K562 (cell line): Measurements from ENCODE around the gene EFCAB13. TPM values are rescaled to one million over a fixed set of nuclear protein-coding genes. Genes with fewer than 3 reads are reported as not detected.

Experiments
- BHLHE40 ChIP-seq: IDR thresholded peaks from 2 replicates; pipeline ENCODE4 v1.6.1; 2011; ENCODE audit warnings: low read length, improper control_type of control experiment
- CEBPB ChIP-seq: fragments of 450-650 bp; IDR thresholded peaks from 2 replicates; pipeline ENCODE4 v1.6.1; 2016; ENCODE audit warnings: missing genetic modification characterization, missing compliant biosample characterization
- DIDO1 ChIP-seq: fragments of 450-650 bp; IDR thresholded peaks from 2 replicates; pipeline ENCODE4 v1.6.1; 2016; ENCODE audit warnings: low read depth, missing biosample characterization, missing genetic modification characterization
- ETS2 ChIP-seq: IDR thresholded peaks from 2 replicates; pipeline ENCODE4 v1.6.1; 2016; ENCODE audit warnings: borderline replicate concordance, missing genetic modification characterization, mild to moderate bottlenecking, moderate library complexity, missing compliant biosample characterization; ENCODE audit not compliant: poor library complexity, severe bottlenecking
- GABPA ChIP-seq: fragments of 200-800 bp; sonication (Bioruptor generic); conservative IDR thresholded peaks from 2 replicates; pipeline ENCODE4 v1.6.1; 2016; ENCODE audit warnings: low read depth, missing genetic modification characterization, missing compliant biosample characterization
- GTF2A2 ChIP-seq: IDR thresholded peaks from 2 replicates; pipeline ENCODE4 v1.6.1; 2016; ENCODE audit warnings: mild to moderate bottlenecking, missing genetic modification characterization, missing compliant biosample characterization
- HNRNPL ChIP-seq: fragments of 200-400 bp; formaldehyde crosslinking; IDR thresholded peaks from 2 replicates; pipeline ENCODE4 v1.6.1; 2017; ENCODE audit warnings: low read depth, mild to moderate bottlenecking, low read length
- IFI16 ChIP-seq: fragments of 250-450 bp; sonication (Bioruptor Pico); IDR thresholded peaks from 2 replicates; pipeline ENCODE4 v2.1.2; 2022; ENCODE audit warnings: mild to moderate bottlenecking, inconsistent platforms
- MAFF ChIP-seq: IDR thresholded peaks from 2 replicates; pipeline ENCODE4 v1.6.1; 2012; ENCODE audit warnings: low read length, improper control_type of control experiment
- PPARD ChIP-seq: fragments of 250-450 bp; sonication (Bioruptor Pico); IDR thresholded peaks from 2 replicates; pipeline ENCODE4 v1.8.0; 2022; ENCODE audit warnings: inconsistent platforms, mild to moderate bottlenecking, moderate library complexity
- RBFOX2 ChIP-seq: fragments of 200-400 bp; formaldehyde crosslinking; IDR thresholded peaks from 2 replicates; pipeline ENCODE4 v1.6.1; 2017; ENCODE audit warnings: low read depth, mild to moderate bottlenecking, low read length, moderate library complexity
- SAFB ChIP-seq: fragments of 200-400 bp; formaldehyde crosslinking; IDR thresholded peaks from 2 replicates; pipeline ENCODE4 v1.6.1; 2017; ENCODE audit warnings: low read depth, low read length, borderline replicate concordance
- SIN3A ChIP-seq, 2 experiments: fragments of 150-350 bp in 1 of 2; IDR thresholded peaks; 2 replicates each; pipeline ENCODE4 v1.6.1; 2011 to 2016; ENCODE audit warnings: borderline replicate concordance in 2 of 2, low read depth in 2 of 2, low read length in 2 of 2, mild to moderate bottlenecking in 2 of 2, moderate library complexity in 2 of 2; ENCODE audit not compliant: control insufficient read depth in 1 of 2
- SIN3B ChIP-seq: fragments of 450-650 bp; IDR thresholded peaks from 2 replicates; pipeline ENCODE4 v1.6.1; 2017; ENCODE audit warnings: low read depth, mild to moderate bottlenecking, moderate library complexity
- TARDBP ChIP-seq: fragments of 450-650 bp; IDR thresholded peaks from 2 replicates; pipeline ENCODE4 v1.6.1; 2016
- TRIM24 ChIP-seq, 2 experiments: fragments of 450-650 bp; IDR thresholded peaks; 2 replicates each; pipeline ENCODE4 v1.6.1; 2016
- polyA plus RNA-seq, 8 experiments: library from polyadenylated mRNA; depleted of rRNA in 4 of 8; stranded (reverse) in 5 of 8; unstranded in 3 of 8; fragments of >200 nt; fragmentation: Nextera tagmentation in 2 of 8; fragmentation: Illumina TruSeq in 1 of 8; extraction: Ambion mirVana in 2 of 8; extraction: Trizol in 1 of 8; gene quantifications; 2 replicates each; pipeline versions ENCODE4 v1.2.1 to v1.2.3, GENCODE V29; 2011 to 2014; ENCODE audit warnings: inconsistent platforms in 1 of 8, missing spikeins in 1 of 8
- total RNA-seq, 7 experiments: library from RNA; depleted of rRNA in 6 of 7; stranded (reverse); fragments of >200 nt in 6 of 7; fragmentation: Illumina TruSeq in 2 of 7; extraction: Trizol in 2 of 7; gene quantifications; 2 replicates each; pipeline versions ENCODE4 v1.2.1 to v1.2.3, GENCODE V29; 2011 to 2021; ENCODE audit warnings: low replicate concordance in 1 of 7
- TF ChIP-seq, protein P1 (sequence below): fragments of 450-650 bp; IDR thresholded peaks from 2 replicates; pipeline ENCODE4 v1.6.1; 2017; ENCODE audit warnings: antibody characterized with exemption
- TF ChIP-seq, protein P2 (sequence below): fragments of 250-450 bp; sonication (Bioruptor Pico); IDR thresholded peaks from 2 replicates; pipeline ENCODE4 v1.4.0; 2020; ENCODE audit warnings: mild to moderate bottlenecking
- TF ChIP-seq, protein P3 (sequence below): fragments of 450-650 bp; IDR thresholded peaks from 2 replicates; pipeline ENCODE4 v1.6.1; 2016; ENCODE audit warnings: antibody characterized with exemption
- TF ChIP-seq, protein P4 (sequence below): sonication (generic); formaldehyde crosslinking; IDR thresholded peaks from 2 replicates; pipeline ENCODE4 v1.9.0; 2022; ENCODE audit warnings: mild to moderate bottlenecking, missing genetic modification reagents
- TF ChIP-seq, protein P5 (sequence below): fragments of 450-650 bp; formaldehyde crosslinking; IDR thresholded peaks from 2 replicates; pipeline ENCODE4 v1.4.0; 2020; ENCODE audit warnings: mild to moderate bottlenecking, mixed read lengths

Gene EFCAB13
- total and polyA plus RNA-seq, 9 of the 15 experiments (the other 6 are each of a cell fraction or from before 2014, with no cell fraction given), result 0.32 to 1.3 (median 0.95) TPM

DNA sequence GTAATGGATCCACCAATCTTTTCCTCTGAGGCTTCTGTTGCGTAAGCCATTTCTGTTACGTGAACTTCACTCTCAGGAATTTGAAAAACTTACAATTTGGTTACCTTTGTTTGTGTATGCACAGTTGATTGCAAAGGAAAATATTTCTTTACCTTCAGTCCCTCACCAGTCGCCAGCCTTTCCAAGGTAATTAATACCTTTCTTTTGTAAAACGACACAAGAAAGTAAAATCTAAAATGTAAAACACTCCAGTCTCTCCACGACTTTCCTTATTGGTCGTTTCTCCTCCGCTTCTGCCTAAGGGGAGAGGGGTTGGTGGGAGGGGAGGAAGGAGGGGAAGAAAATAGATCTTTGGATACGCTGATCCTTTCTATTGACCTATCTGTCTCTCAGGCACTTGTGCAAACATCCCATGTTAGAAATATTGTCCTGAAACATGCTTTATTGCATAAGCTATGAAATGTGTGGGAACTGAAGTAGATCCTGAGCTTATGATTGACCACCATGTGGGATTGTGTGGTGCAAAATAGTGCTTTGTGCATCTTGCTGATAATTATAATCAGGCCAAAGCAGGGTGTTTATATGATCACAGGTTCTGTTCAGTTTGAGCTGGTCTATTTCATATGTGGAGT, 32.4 kb upstream of the EFCAB13 start (continued):
- TF ChIP-seq, protein P1, sequence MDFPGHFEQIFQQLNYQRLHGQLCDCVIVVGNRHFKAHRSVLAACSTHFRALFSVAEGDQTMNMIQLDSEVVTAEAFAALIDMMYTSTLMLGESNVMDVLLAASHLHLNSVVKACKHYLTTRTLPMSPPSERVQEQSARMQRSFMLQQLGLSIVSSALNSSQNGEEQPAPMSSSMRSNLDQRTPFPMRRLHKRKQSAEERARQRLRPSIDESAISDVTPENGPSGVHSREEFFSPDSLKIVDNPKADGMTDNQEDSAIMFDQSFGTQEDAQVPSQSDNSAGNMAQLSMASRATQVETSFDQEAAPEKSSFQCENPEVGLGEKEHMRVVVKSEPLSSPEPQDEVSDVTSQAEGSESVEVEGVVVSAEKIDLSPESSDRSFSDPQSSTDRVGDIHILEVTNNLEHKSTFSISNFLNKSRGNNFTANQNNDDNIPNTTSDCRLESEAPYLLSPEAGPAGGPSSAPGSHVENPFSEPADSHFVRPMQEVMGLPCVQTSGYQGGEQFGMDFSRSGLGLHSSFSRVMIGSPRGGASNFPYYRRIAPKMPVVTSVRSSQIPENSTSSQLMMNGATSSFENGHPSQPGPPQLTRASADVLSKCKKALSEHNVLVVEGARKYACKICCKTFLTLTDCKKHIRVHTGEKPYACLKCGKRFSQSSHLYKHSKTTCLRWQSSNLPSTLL, result no peak
- TF ChIP-seq TRIM24 (IDR thresholded peaks at IDR 0.05) (peak; percentile 38 to 50; a peak in 2 of 4 replicates), PPARD (no peak), RBFOX2 (no peak), BHLHE40 (no peak), MAFF (no peak), SAFB (no peak), SIN3B (no peak), TARDBP (no peak), DIDO1 (tag) (no peak), SIN3A (IDR thresholded peaks at IDR 0.05; ENCODE audit: borderline replicate concordance in 2 of 2, control insufficient read depth in 1 of 2, low read depth in 2 of 2, low read length in 2 of 2) (no peak), CEBPB (tag) (peak; percentile 91), IFI16 (CRISPR knock-in tag) (no peak), ETS2 (no peak), GABPA (tag) (no peak), GTF2A2 (tag) (no peak), HNRNPL (no peak)
- TF ChIP-seq, protein P2, sequence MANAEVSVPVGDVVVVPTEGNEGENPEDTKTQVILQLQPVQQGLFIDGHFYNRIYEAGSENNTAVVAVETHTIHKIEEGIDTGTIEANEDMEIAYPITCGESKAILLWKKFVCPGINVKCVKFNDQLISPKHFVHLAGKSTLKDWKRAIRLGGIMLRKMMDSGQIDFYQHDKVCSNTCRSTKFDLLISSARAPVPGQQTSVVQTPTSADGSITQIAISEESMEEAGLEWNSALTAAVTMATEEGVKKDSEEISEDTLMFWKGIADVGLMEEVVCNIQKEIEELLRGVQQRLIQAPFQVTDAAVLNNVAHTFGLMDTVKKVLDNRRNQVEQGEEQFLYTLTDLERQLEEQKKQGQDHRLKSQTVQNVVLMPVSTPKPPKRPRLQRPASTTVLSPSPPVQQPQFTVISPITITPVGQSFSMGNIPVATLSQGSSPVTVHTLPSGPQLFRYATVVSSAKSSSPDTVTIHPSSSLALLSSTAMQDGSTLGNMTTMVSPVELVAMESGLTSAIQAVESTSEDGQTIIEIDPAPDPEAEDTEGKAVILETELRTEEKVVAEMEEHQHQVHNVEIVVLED (CRISPR knock-in tag), result no peak
- TF ChIP-seq, protein P3, sequence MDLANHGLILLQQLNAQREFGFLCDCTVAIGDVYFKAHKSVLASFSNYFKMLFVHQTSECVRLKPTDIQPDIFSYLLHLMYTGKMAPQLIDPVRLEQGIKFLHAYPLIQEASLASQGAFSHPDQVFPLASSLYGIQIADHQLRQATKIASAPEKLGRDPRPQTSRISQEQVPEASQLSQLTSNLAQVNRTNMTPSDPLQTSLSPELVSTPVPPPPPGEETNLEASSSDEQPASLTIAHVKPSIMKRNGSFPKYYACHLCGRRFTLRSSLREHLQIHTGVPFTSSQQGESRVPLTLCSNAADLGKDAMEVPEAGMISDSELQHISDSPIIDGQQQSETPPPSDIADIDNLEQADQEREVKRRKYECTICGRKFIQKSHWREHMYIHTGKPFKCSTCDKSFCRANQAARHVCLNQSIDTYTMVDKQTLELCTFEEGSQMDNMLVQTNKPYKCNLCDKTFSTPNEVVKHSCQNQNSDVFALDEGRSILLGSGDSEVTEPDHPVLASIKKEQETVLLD, result no peak
- TF ChIP-seq, protein P4, sequence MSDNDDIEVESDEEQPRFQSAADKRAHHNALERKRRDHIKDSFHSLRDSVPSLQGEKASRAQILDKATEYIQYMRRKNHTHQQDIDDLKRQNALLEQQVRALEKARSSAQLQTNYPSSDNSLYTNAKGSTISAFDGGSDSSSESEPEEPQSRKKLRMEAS, result no peak
- TF ChIP-seq, protein P5, sequence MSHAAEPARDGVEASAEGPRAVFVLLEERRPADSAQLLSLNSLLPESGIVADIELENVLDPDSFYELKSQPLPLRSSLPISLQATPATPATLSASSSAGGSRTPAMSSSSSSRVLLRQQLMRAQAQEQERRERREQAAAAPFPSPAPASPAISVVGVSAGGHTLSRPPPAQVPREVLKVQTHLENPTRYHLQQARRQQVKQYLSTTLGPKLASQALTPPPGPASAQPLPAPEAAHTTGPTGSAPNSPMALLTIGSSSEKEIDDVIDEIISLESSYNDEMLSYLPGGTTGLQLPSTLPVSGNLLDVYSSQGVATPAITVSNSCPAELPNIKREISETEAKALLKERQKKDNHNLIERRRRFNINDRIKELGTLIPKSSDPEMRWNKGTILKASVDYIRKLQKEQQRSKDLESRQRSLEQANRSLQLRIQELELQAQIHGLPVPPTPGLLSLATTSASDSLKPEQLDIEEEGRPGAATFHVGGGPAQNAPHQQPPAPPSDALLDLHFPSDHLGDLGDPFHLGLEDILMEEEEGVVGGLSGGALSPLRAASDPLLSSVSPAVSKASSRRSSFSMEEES (CRISPR knock-in tag), result no peak
